ENCODE measurements around the gene GNA12.

GRCh38 chr7:2876031-2876731 lies 32.1 kb upstream of the GNA12 start:
- TF ChIP-seq CTCF (IDR thresholded peaks at IDR 0.05; ENCODE audit: insufficient read depth, low read length, poor library complexity, severe bottlenecking) (no peak), EZH2phosphoT487 (conservative IDR thresholded peaks at IDR 0.05; ENCODE audit: low read length) (no peak)

Data from SU-DHL-6 (cell line).